Body of pancreas (tissue), 4 donors: Measurements from ENCODE around the gene KIF2C.

Source experiments
- CTCF ChIP-seq, 7 experiments: fragments of 450-650 bp in 4 of 7; fragments of 200-600 bp in 3 of 7; sonication (generic) in 3 of 7; IDR thresholded peaks; one replicate each; pipeline ENCODE4 v1.5.1; 2016 to 2019; ENCODE audit warnings: antibody characterized with exemption in 7 of 7
- POLR2A ChIP-seq, 3 donors: fragments of 450-650 bp; IDR thresholded peaks; one replicate each; pipeline ENCODE4 v1.6.1; 2016; ENCODE audit warnings: antibody characterized with exemption in 3 of 3, mild to moderate bottlenecking in 2 of 3

DNA sequence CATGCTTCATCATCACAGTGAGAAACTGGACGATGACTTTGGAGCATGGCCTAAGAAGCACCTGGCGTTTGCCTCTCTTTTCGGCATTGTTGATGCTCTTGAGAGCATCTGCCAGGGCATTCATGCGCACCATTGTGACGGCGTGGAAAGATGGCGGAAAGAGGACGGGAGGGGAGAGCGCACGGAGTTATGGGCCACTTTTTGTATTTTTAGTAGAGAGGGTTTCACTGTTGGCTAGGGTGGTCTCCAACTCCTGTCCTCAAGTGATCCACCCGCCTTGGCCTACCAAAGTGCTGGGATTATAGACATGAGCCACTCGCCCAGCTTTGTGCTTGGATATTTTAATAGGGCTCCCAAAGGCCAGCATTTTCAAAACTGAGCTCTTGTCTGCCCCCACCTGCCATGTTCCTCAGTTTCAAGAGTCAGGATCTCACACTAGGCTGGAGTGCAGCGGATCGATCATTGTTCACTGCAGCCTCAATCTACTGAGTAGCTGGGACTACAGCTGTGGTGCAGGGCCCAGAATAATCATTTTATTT, 41.0 kb downstream of the KIF2C start:
- no peak for TF ChIP-seq CTCF (IDR thresholded peaks at IDR 0.05)
- TF ChIP-seq POLR2A (IDR thresholded peaks at IDR 0.05): no peak
